ENCODE data around the gene MAP2K5. TPM values are rescaled to one million over a fixed set of nuclear protein-coding genes. Genes with fewer than 3 reads are reported as not detected.

The MAP2K5 gene
- total RNA-seq, 1 donor from 2014 or later = 29.0 TPM

- no peak for TF ChIP-seq CTCF (IDR thresholded peaks at IDR 0.05; ENCODE audit: partially characterized antibody, unreplicated experiment)
- H3K9me3 Mint-ChIP-seq (ENCODE audit: unreplicated experiment) = peaks cover 4% of the 10 kb centered on the region
- no peak overlapping the region for H3K4me3 Mint-ChIP-seq (ENCODE audit: unreplicated experiment)
- no peak for DNase-seq
- no peak overlapping the region for H3K27ac Mint-ChIP-seq (ENCODE audit: unreplicated experiment)
- H3K36me3 Mint-ChIP-seq (ENCODE audit: unreplicated experiment) = no peaks in the 10 kb centered on the region
- H3K4me1 Mint-ChIP-seq (ENCODE audit: low read depth, unreplicated experiment) = peaks cover 8% of the 10 kb centered on the region
- H3K27me3 Mint-ChIP-seq (ENCODE audit: unreplicated experiment) = peaks cover 4% of the 10 kb centered on the region
Measured at GRCh38 chr15:67809441-67809840, 266.9 kb downstream of the MAP2K5 start.

GRCh38 chr15:67809866-67810265, 267.4 kb downstream of the MAP2K5 start:
- DNase-seq = no peak
- H3K27ac Mint-ChIP-seq (ENCODE audit: unreplicated experiment) = no peak overlapping the region

GRCh38 chr15:67812241-67812644, 269.7 kb downstream of the MAP2K5 start:
- no peak overlapping the region for H3K27ac Mint-ChIP-seq (ENCODE audit: unreplicated experiment)
- no peak for TF ChIP-seq CTCF (IDR thresholded peaks at IDR 0.05; ENCODE audit: partially characterized antibody, unreplicated experiment)
- no peak for DNase-seq
- H3K4me3 Mint-ChIP-seq (ENCODE audit: unreplicated experiment) = no peak overlapping the region
- peaks cover 4% of the 10 kb centered on the region for H3K27me3 Mint-ChIP-seq (ENCODE audit: unreplicated experiment)
- peaks cover 1% of the 10 kb centered on the region for H3K4me1 Mint-ChIP-seq (ENCODE audit: low read depth, unreplicated experiment)
- H3K36me3 Mint-ChIP-seq (ENCODE audit: unreplicated experiment) = peaks cover 20% of the 10 kb centered on the region
- peaks cover 4% of the 10 kb centered on the region for H3K9me3 Mint-ChIP-seq (ENCODE audit: unreplicated experiment)

More at GRCh38 chr15:67809866-67810265, 267.4 kb downstream of the MAP2K5 start:
- H3K4me1 Mint-ChIP-seq (ENCODE audit: low read depth, unreplicated experiment) = peaks cover 7% of the 10 kb centered on the region
- peaks cover 4% of the 10 kb centered on the region for H3K27me3 Mint-ChIP-seq (ENCODE audit: unreplicated experiment)
- H3K9me3 Mint-ChIP-seq (ENCODE audit: unreplicated experiment) = peaks cover 3% of the 10 kb centered on the region
- no peak overlapping the region for H3K4me3 Mint-ChIP-seq (ENCODE audit: unreplicated experiment)
- no peaks in the 10 kb centered on the region for H3K36me3 Mint-ChIP-seq (ENCODE audit: unreplicated experiment)
- TF ChIP-seq CTCF (IDR thresholded peaks at IDR 0.05; ENCODE audit: partially characterized antibody, unreplicated experiment) = no peak

- peaks cover 24% of the 10 kb centered on the region for H3K36me3 Mint-ChIP-seq (ENCODE audit: unreplicated experiment)
- H3K9me3 Mint-ChIP-seq (ENCODE audit: unreplicated experiment) = peaks cover 4% of the 10 kb centered on the region
- H3K4me3 Mint-ChIP-seq (ENCODE audit: unreplicated experiment) = no peak overlapping the region
- no peak for DNase-seq
- H3K27ac Mint-ChIP-seq (ENCODE audit: unreplicated experiment) = no peak overlapping the region
- peaks cover 2% of the 10 kb centered on the region for H3K27me3 Mint-ChIP-seq (ENCODE audit: unreplicated experiment)
- H3K4me1 Mint-ChIP-seq (ENCODE audit: low read depth, unreplicated experiment) = peaks cover 1% of the 10 kb centered on the region
- no peak for TF ChIP-seq CTCF (IDR thresholded peaks at IDR 0.05; ENCODE audit: partially characterized antibody, unreplicated experiment)
Measured at GRCh38 chr15:67813104-67813634, 270.7 kb downstream of the MAP2K5 start.

- Mint-ChIP-seq H3K4me1 (ENCODE audit: low read depth, unreplicated experiment) (no peaks in the 10 kb centered on the region), H3K4me3 (ENCODE audit: unreplicated experiment) (no peak overlapping the region), H3K27me3 (ENCODE audit: unreplicated experiment) (peaks cover 6% of the 10 kb centered on the region), H3K27ac (ENCODE audit: unreplicated experiment) (no peak overlapping the region), H3K36me3 (ENCODE audit: unreplicated experiment) (peaks cover 27% of the 10 kb centered on the region), H3K9me3 (ENCODE audit: unreplicated experiment) (peaks cover 1% of the 10 kb centered on the region)
- no peak for DNase-seq
- no peak for TF ChIP-seq CTCF (IDR thresholded peaks at IDR 0.05; ENCODE audit: partially characterized antibody, unreplicated experiment)
Measured at GRCh38 chr15:67815036-67815592, 272.6 kb downstream of the MAP2K5 start.
